ENCODE data around the gene GMPR2.

Gene GMPR2

DNA sequence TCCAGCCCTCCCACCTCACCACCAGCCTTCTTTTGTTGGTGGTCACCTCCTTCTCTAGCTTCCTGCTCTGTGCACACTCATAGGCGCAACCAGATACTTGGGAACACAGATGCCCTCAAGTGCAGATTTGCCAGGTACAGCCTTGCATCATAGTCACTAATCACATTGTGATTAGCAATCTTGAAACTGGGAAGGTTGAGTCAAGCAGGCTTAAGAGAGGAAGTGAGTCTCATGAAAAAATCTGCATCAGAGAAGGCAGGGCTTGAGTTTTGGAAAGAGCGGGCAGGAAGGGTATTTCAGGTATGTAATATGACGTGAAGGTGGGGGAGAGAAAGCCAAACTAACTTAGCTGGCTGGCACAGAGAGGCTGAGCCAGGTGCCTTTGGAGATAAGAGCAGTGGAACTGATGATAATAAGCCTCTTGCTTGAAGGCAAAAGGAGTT, 41.4 kb downstream of the GMPR2 start:
- Histone ChIP-seq H3K4me3 (replicated peaks; ENCODE audit: insufficient read depth, low read length) (no peak overlapping the region), H3K27ac (replicated peaks) (peak overlapping the region; percentile 31), H3K27me3 (ENCODE audit: insufficient read depth, poor library complexity, severe bottlenecking) (no peaks in the 10 kb centered on the region)
- no peak for TF ChIP-seq GABPA (IDR thresholded peaks at IDR 0.05; ENCODE audit: low read depth)
- TF ChIP-seq, protein P1, sequence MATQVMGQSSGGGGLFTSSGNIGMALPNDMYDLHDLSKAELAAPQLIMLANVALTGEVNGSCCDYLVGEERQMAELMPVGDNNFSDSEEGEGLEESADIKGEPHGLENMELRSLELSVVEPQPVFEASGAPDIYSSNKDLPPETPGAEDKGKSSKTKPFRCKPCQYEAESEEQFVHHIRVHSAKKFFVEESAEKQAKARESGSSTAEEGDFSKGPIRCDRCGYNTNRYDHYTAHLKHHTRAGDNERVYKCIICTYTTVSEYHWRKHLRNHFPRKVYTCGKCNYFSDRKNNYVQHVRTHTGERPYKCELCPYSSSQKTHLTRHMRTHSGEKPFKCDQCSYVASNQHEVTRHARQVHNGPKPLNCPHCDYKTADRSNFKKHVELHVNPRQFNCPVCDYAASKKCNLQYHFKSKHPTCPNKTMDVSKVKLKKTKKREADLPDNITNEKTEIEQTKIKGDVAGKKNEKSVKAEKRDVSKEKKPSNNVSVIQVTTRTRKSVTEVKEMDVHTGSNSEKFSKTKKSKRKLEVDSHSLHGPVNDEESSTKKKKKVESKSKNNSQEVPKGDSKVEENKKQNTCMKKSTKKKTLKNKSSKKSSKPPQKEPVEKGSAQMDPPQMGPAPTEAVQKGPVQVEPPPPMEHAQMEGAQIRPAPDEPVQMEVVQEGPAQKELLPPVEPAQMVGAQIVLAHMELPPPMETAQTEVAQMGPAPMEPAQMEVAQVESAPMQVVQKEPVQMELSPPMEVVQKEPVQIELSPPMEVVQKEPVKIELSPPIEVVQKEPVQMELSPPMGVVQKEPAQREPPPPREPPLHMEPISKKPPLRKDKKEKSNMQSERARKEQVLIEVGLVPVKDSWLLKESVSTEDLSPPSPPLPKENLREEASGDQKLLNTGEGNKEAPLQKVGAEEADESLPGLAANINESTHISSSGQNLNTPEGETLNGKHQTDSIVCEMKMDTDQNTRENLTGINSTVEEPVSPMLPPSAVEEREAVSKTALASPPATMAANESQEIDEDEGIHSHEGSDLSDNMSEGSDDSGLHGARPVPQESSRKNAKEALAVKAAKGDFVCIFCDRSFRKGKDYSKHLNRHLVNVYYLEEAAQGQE (IDR thresholded peaks at IDR 0.05; ENCODE audit: insufficient replicate concordance, low read depth) = no peak
- TF ChIP-seq, protein P2, sequence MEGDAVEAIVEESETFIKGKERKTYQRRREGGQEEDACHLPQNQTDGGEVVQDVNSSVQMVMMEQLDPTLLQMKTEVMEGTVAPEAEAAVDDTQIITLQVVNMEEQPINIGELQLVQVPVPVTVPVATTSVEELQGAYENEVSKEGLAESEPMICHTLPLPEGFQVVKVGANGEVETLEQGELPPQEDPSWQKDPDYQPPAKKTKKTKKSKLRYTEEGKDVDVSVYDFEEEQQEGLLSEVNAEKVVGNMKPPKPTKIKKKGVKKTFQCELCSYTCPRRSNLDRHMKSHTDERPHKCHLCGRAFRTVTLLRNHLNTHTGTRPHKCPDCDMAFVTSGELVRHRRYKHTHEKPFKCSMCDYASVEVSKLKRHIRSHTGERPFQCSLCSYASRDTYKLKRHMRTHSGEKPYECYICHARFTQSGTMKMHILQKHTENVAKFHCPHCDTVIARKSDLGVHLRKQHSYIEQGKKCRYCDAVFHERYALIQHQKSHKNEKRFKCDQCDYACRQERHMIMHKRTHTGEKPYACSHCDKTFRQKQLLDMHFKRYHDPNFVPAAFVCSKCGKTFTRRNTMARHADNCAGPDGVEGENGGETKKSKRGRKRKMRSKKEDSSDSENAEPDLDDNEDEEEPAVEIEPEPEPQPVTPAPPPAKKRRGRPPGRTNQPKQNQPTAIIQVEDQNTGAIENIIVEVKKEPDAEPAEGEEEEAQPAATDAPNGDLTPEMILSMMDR (IDR thresholded peaks at IDR 0.05; ENCODE audit: insufficient read depth, low read length) = no peak
- TF ChIP-seq POLR2AphosphoS5 (IDR thresholded peaks at IDR 0.05; ENCODE audit: low read depth) = 0 out of 2 replicates have a peak, but pooled peaks have one; percentile 27
- TF ChIP-seq SPI1 (IDR thresholded peaks at IDR 0.05; ENCODE audit: borderline replicate concordance, low read depth) = peak; percentile 95
- peak; percentile 68 to 89 for DNase-seq (ENCODE audit: low read depth in 1 of 2, low spot score in 1 of 2)

DNA sequence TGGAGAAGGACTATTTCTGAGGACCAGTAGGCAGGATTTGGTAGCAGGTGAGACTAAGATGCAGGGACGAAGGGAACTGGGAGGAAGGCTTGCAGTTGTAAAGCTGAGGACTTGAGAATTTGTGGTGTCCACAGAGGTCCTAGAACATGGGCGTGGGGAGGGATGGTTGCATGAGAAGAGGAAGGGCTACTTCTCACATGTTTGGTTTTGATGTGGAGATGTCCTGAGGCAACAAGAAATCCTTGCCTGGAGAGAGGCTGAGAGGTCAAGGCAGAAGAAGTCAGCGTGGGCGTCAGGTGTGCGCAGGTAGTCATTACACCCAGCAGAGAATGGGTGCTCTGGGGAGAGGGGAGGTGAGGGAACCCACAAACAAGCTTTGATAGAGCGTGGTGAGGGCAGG, 44.3 kb downstream of the GMPR2 start:
- H3K27ac ChIP-seq (replicated peaks) = peak overlapping the region; percentile 80
- H3K27me3 ChIP-seq (ENCODE audit: insufficient read depth, poor library complexity, severe bottlenecking) = no peaks in the 10 kb centered on the region
- DNase-seq (ENCODE audit: low read depth in 1 of 2, low spot score in 1 of 2) = no peak
- TF ChIP-seq GABPA (IDR thresholded peaks at IDR 0.05; ENCODE audit: low read depth) (no peak), SPI1 (IDR thresholded peaks at IDR 0.05; ENCODE audit: borderline replicate concordance, low read depth) (no peak), POLR2AphosphoS5 (IDR thresholded peaks at IDR 0.05; ENCODE audit: low read depth) (no peak)
- TF ChIP-seq, protein P1 (IDR thresholded peaks at IDR 0.05; ENCODE audit: insufficient replicate concordance, low read depth) = no peak
- TF ChIP-seq, protein P2 (IDR thresholded peaks at IDR 0.05; ENCODE audit: insufficient read depth, low read length) = no peak
- H3K4me3 ChIP-seq (replicated peaks; ENCODE audit: insufficient read depth, low read length) = no peak overlapping the region

DNA sequence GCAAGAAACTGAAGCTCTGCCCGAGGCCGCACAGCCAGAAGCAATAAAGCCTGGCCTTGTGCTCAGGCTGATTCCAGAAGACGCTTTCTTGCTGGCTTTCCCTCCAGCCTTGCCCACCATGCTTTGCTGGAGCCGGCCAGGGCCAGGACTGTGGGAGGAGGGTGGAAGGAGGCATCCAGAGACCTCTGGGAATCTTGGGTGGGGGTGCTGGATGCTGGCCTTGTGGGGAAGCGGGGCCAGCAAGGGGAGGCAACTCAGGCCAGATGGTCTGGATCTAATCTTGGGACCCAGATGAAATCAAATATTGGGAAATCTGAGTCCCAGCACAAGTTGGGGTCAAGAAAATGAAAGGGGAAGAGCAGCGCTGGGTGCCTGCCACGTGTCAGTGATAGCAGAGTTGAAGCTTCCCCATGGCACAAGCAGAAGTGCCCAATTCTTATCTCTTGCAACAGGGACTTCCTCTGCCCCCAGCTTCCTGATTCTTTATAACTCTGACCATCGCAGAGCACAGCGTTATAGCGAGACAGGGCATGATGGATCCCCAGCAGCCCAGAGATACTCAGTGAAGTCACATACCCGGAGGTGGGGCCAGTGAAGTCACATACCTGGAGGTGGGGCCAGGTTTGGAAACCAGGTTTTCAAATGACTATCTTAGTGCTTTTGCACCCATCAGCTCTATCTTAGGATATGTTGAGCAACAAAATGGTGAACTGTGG, 45.0 kb downstream of the GMPR2 start:
- H3K4me3 ChIP-seq (replicated peaks; ENCODE audit: insufficient read depth, low read length) = no peak overlapping the region
- TF ChIP-seq, protein P1 (IDR thresholded peaks at IDR 0.05; ENCODE audit: insufficient replicate concordance, low read depth) = no peak
- TF ChIP-seq SPI1 (IDR thresholded peaks at IDR 0.05; ENCODE audit: borderline replicate concordance, low read depth) (peak; percentile 99), GABPA (IDR thresholded peaks at IDR 0.05; ENCODE audit: low read depth) (no peak), POLR2AphosphoS5 (IDR thresholded peaks at IDR 0.05; ENCODE audit: low read depth) (peak; percentile 96)
- TF ChIP-seq, protein P2 (IDR thresholded peaks at IDR 0.05; ENCODE audit: insufficient read depth, low read length) = no peak
- H3K27me3 ChIP-seq (ENCODE audit: insufficient read depth, poor library complexity, severe bottlenecking) = no peaks in the 10 kb centered on the region
- H3K27ac ChIP-seq (replicated peaks) = peak overlapping the region; percentile 80
- DNase-seq (ENCODE audit: low read depth in 1 of 2, low spot score in 1 of 2) = peak; percentile 91 to 94

Measured in HL-60 (cell line).